A204.1 (cell line): Measurements from ENCODE around the gene OXA1L.
"Not testable (repeated sequence)": the region's sequence is repeated elsewhere in the genome, so short reads cannot be mapped to it uniquely, and the experiment has no call there.

Experiments
- FAIRE-seq: peaks from 2 replicates; lab custom pipeline; 2012; peaks lifted over from hg19 to GRCh38; lab: Jason Lieb, UNC

Gene OXA1L

DNA sequence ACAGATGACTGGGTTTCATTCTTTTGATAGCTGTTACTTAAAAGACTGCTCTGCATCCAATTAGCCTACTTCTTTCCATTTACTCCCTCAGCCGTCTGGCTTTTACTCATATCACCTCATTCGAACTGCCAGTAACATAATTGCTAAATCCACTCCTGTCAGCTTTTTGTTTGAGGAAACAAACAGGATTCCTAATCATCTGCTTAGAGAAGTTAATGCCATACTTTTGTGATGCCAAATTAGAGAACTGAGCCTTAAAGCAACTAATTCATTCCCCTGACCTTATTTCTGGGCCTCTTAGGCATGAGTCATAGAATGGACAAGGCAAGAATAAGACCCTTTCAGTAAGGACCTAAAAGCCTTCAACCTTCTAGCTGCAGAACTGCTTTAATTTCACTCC lies 2.9 kb downstream of the OXA1L start:
- FAIRE-seq = no peak

DNA sequence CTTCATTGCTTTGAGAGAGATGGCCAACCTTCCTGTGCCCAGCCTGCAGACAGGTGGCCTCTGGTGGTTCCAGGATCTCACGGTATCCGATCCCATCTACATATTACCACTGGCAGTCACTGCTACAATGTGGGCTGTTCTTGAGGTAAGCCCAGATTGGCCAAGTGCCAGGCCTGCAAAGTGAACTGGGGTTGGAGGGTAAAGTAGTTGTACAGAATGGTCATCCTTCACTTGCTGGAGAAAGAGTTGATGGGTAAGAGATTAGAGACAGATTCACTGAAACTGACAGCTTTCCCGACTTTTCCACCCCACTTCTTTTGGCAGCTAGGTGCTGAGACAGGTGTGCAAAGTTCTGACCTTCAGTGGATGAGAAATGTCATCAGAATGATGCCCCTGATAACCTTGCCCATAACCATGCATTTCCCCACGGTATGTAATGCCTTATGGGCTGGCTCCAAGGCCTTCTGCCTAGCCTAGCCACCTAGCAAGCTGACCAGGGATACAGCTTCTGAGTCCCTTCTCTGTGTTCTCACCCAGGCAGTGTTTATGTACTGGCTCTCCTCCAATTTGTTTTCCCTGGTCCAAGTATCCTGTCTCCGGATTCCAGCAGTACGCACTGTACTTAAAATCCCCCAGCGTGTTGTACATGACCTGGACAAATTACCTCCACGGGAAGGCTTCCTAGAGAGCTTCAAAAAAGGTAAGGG lies 4.1 kb downstream of the OXA1L start:
- no peak for FAIRE-seq

DNA sequence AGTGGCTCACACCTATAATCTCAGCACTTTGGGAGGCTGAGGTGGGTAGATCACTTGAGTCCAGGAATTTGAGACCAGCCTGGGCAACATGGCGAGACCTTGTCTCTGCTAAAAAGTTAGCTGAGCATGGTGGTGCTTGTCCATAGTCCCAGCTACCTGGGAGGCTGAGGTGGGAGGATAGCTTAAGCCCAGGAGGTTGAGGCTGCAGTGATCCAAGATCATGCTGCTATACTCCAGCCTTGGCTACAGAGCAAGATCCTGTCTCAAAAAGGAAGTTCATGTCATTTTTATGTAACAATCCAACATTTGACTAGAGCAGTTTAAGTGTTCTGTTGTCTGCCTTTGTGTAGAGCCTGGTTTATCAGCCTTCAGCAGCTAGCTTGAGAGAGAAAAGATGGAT lies 6.2 kb downstream of the OXA1L start:
- no peak for FAIRE-seq

DNA sequence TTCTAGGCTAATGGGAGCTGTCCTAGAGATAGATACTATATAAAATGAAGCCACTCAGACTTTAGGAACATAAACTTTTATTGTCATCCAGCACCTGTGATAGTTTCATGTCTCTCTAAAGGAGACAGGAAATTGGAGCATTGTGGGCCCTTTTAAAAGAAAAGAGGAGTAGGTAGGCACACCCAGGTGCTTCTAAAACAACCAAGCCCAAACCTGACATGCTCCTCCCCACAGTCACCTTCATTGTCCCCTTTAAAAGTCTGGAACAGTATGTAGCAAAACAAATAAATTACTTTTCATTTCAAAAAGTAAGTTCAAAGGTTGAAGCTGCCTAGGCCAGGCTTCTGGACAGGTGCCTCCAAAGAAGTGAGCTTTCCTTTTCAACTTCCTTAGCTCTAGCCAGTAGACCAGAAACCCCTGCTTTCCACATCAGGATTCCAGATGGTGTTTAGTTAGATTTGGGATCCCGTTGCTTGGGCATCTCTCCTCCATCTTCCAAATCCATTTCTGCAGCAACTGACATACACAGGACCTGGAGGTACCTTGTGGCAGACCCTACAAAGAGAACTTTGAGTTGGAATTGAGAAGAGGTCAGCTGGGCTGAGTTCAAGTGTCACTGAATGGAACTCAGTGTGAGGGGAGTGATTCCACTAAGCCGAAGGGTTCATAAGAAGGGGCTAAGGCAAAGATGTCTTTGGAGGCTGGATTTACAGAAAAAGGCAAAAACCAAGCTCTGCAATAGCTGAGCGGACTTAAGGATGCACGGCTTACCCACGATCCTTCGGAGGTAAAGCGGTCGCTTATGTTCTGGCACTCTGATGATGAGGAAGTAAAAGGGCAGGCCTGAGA lies 6.9 kb downstream of the OXA1L start:
- FAIRE-seq = no peak

DNA sequence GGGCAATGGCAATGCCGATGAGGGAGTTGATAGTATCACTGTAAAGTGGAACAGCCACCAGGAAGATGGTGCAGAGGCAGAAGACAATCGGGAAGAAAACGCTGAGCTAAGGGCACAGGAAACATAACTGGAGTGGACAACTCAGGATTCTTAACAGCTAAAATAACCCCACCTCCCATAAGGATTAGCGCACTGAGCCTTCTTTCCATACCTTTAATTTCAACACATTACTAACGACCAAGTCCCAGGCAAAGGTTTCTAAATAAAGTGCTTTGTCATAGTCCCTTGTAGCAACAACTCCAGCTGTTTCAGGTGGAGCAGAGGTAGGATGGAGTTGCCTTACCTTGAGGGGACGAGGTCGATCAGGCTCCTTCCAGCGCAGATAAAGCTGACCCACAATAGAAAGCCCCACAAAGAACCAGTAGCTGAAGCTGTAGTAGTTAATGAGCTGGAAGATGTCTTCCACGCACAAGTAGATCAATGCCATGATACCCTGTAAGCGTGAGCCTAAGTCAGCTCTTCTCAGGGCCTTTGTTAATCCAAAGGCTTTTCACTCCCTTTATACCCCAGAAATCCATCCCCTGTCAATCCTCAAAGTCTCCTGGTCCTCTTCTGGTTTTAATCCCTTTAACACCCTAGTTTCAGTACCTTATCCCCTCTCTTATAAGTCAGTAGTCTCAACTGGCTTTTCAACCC lies 7.7 kb downstream of the OXA1L start:
- no peak for FAIRE-seq

DNA sequence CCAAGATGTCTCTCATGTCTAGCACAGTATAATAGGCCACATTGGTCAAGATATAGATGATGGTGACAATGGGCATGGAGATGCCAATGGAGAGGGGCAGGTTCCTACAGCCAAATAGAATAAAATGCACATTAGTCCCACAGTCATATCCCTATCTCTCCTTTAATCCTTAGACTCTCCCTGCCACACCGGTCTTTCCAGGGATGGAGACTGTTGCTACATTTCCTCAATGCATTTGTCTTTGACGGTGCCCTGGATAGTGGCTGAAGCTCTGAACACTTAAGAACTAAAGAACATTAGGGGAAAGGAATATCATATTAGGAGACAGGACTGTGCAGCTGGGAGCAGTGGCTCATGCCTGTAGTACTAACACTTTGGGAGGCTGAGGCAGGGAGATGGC lies 9.7 kb downstream of the OXA1L start:
- no peak for FAIRE-seq

DNA sequence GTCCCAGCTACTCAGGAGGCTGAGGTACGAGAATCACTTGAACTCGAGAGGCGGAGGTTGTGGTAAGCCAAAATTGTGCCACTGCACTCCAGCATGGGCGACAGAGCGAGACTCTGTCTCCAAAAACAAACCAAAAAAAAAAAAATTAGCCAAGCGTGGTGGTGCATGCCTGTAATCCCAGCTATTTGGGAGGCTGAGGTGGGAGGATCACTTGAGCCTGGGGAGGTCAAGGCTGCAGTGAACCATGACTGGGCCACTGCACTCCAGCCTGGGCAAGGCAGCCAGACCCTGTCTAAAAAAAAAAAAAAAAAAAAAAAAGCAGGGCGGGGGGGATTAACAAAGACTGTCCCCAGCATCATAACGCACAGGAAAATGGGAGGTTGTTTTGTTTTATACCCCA lies 10.4 kb downstream of the OXA1L start:
- not testable (repeated sequence) for FAIRE-seq

DNA sequence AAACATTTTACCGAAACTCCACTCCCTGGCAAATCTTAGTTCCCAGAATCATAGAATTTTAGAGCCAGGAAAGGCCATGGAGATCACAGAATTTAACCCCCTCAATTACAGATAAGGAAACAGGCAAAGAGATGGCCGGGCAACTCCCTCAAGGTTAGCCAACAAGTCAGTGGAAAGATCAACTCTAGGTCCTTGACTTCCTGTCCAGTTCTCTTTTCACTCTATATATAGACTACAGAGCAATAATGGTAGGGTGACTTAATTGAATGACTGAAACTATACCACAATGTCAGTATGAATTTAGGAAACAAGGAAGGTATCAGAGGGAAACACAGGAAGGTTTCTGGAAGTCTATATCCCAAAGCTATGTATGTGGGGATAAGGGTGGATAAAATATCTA lies 11.6 kb downstream of the OXA1L start:
- FAIRE-seq = no peak

DNA sequence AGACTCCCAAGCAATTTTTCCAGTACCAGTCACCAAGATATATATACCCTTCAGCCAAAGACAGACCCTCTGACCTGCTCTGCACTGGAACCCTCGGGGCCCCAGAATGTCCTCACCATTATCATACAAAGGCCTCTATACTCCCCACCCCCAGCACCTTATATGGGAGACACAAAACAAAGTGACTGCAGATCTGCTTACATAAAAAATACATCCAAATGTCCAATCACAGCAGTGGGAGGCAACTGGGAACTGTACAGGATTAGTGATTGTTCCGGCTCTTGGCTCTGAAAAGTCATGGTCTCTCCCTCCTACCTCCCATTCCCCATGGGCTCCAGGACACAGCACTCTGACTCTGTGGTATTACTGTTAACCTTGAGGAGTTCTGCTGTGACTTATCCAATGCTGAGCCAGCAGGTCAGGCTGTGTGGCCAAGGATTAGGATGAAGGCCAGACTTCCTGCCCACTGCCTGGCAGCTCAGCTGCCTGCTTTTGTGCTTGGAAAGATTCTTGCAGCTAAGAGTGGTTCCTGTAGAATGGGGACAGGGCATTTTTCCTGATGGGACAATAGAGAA lies 13.7 kb downstream of the OXA1L start:
- FAIRE-seq = no peak

DNA sequence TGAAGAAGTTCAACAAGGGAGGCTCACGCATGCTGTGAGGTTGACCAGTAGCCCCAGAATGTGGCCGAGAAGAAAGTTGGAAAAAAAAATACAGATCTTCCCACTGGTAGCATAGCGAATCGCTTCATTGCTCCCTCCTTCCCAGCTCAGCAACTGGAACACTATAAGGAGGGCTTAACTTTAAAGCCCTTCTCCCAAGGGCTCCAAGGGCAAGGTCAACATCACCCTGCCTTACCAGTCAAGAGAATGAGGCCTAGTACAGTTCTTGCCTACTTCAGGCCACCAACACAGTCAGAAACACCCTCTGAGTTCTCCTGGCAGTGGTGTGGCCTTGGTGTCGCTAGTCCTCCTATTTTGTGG lies 14.4 kb downstream of the OXA1L start:
- no peak for FAIRE-seq

DNA sequence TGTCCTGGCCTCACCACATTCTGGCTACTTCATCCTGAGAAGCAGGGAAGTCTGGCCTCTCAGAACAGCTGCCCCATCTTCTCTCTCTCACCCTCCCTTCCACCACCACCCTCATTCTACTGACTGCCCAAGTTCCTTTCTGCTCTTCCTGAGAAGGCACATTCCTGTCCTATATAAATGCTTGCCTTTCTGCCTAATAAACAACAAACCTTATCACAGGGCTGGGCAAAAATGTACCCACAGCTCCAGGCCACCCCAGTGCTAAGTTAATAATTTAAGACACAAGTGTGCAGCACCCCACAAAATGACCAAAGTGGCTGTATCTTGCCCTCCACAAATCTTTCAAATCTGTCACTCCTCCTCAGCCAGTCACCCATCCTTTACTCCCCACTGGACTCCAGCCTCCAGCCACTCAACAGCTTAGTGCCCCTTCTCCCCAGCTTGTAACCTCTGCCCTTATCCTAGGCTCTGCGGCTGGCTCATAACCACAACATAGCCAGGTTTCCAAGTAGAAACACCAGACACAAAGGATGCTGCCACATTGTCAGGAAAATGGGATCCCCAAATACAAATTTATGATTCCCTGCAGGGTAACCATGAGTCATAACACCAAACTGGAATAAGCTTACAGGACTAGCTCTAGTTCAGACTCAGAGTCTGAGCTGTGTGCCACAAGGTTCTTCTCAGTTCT lies 15.0 kb downstream of the OXA1L start:
- no peak for FAIRE-seq

DNA sequence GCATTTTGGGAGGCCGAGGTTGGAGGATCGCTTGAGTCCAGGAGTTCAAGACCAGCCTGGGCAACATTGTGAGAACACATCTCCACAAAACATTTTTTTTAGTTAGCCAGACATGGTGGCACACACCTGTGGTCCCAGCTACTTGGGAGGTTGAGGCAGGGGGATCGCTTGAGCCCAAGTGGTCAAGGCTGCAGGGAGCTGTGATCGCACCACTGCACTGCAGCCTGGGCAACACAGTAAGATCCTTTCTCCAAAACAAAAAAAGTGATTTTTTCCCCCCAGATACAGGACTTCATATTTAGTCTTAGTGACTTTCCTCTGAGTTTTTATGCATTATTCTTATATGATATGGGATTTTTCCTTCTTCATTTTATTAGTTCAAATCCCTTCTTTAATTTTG lies 20.2 kb downstream of the OXA1L start:
- FAIRE-seq = no peak

DNA sequence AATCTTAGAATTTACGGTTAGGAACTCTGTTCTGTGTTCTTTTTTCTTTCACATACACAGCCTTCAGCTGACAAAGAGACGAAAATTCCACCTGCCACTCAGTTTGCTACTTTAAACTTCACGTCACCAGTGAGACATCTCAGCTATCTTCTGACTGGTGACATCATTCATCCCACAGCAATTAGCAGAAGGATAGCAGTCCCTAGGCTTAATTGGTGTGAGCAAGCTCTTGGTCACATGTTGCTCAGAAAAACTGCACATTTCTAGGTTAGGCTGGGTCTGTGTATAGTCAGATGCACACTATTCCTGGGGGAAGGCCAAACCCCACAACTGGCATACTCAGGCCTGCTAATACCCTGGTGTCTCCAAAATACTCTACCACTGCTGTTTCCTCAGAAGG lies 24.8 kb downstream of the OXA1L start:
- no peak for FAIRE-seq

DNA sequence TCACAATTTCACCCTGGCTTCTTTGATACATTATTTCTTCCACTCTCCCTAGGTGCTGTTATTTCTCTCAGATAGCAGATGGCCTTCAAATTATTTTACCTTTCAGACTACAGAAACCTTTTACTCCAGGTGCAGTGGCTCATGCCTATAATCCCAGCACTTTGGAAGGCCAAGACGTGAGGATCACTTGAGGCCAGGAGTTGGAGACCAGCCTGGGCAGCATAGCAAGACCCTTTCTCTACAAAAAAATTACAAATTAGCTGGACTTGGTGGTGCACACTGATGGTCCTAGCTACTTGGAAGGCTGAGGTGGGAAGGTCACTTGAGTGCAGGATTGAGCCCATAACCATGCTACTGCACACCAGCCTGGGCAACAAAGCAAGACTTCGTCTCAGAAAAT lies 25.7 kb downstream of the OXA1L start:
- no peak for FAIRE-seq

DNA sequence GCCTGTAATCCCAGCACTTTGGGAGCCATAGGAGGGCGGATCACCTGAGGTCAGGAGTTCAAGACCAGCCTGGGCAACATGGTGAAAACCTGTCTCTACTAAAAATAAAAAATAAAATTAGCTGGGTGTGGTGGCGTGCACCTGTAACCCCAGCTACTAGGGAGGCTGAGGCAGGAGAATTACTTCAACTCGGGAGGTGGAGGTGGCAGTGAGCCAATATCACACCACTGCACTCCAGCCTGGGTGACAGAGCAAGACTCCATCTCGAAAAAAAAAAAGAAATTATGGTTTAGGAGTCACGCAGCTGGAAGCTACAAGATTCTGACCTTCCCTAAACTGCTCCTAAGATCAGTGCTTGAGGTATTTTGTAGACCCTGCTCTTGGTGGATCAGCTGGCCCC lies 27.1 kb downstream of the OXA1L start:
- not testable (repeated sequence) for FAIRE-seq

DNA sequence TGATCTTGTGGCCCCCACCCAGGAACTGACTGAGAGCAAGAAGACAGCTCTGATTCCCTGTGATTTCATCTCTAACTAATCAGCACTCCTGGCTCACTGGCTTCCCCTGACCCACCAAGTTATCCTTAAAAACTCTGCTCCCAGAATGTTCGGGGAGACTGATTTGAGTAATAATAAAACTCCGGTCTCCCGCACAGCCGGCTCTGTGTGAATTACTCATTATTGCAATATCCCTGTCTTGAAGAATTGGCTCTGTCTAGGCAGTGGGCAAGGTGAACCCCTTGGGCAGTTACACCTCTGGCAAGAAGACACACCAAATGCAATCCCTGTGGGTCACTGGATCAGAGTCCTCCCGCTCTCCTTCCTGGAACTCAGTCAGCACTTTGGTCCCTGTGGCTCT lies 27.5 kb downstream of the OXA1L start:
- FAIRE-seq = no peak

DNA sequence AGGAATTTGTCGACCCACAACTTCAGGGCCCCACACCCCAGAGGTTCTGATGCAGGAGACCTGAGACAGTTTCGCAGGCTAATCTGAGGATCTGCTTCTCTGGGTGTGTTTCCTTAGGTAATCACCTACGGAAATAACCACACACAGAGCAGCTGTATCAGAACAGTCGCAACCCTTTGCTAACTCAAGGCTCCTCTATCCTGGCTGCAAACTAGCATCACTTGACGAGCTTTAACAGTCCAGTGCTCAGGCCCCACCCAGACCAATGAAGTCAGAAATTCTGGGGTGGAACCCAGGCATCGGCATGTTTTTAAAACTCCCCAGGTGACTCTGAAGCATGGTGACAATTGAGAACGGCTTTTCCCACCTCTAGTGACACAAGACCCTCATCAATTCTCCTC lies 28.1 kb downstream of the OXA1L start:
- no peak for FAIRE-seq

DNA sequence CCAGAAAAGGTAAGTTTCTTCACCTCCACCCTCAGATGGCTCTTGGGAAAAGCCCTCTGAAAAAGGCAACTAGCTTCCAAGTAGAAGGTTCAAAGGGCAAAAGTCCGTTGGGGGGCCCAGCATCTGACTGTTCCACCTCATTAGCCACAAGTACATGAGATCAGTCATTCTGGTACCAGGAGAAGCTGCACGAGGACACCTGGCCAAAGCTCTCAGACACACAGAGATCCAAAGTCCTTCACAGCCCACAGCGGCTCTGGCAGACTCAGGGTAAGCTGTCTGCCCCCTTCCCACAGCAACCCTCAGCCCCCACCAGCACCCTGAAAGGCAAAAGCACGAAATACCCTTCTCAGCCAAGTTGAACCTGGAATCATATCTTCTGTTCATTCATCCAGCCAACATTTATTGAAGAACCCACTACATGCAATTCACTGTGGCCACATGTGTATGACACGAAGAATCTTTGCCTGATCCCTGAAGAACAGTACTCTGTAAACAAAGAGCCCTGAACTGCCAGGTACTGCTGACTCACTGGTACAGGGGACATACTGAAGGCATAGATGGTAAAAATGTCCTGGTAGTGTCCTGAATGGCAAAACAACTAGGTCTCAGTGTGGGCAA lies 29.7 kb downstream of the OXA1L start:
- FAIRE-seq = no peak

DNA sequence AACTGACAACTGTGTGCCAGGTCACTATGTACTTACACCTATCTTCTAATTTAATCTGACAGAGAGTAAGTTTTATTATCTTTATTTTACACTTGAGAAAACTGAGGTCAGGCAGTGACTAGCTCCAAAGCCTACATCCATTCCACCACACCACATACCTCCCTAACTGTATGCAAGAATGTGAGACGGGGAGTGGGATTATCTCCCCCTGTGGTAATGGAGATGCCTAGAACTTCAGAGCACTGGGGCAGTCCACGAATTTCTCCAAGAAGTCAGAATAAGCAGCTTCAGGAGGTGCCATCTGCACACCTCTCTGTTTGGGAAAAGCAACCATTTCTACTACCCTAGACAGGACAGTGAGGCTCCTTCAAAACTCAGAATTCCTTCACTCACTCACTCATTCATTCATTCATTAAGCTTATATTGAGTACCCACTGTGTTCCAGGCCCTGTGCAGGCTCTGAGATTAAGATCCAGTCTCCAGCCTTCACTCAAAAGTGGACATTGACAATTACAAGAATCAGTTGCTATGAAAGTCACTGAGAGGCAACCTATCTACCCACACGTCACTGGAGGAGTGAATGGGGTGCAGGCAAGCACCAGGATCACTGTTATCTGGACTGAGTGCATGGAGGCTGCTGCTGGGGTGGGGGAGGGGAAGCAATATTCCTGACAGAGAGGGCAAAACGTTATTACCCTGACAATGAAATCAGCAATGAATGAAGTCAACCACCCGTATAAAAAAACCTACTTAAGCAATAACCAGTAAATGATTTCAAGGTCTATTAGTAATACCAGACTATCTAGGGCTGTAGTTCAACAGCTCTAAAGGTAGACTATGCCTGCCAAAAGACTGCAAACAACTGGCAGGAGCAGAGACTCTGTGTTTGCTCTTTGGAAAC lies 30.8 kb downstream of the OXA1L start:
- FAIRE-seq = no peak

DNA sequence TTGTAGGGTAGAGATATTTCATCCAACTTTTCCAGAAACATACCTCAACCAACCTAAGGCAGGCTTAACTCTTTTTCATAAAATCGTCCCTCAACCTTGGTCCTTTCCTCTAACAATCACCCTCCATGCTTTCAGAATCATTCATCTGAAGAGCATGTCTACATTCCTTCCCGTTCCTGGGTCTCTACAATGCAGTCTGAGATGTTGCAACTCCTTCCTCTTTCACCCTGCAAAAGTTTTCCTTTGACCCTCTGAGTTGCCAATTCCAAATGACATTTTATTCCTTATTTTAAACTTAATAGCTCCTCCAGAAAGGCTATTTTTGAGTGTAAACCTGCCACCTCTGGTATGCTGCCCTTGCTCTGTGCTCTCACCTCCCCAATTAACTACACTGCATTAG lies 32.0 kb downstream of the OXA1L start:
- FAIRE-seq = no peak

DNA sequence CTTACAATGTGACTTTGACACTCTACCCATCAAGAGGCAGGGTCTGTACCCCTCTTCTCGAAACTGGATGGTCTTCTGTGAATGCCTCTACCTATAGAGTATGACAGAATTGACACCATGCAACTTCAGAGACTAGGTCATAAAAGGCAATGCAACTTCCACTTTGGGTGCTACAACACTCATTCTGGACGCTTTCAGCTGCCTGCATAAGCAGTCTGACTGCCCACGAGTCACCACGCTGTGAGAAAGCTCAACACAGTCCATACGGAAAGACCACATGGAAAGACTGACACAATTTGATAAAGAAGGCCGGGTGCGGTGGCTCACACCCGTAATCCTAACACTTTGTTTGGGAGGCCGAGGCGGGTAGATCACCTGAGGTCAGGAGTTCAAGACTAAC lies 33.9 kb downstream of the OXA1L start:
- FAIRE-seq = no peak
